Stimulated activated CD8-positive, alpha-beta memory T cell treated with anti-CD3 and anti-CD28 coated beads, Interleukin-15, amount 100 ng/mL, for 1 hour (primary cell): ENCODE results near the gene KCNA5.

Experiments
- DNase-seq: peaks from one replicate; pipeline ENCODE4 v3.0.0-alpha.2; 2020; ENCODE audit warnings: low read depth

Gene KCNA5

GRCh38 chr12:5064913-5065490 is 21.3 kb downstream of the KCNA5 start:
- DNase-seq = no peak

- no peak for DNase-seq
Observed at GRCh38 chr12:5066251-5066650, 22.6 kb downstream of the KCNA5 start.

- DNase-seq = no peak
Observed at GRCh38 chr12:5068126-5068525, 24.4 kb downstream of the KCNA5 start.

GRCh38 chr12:5068619-5069018 is 24.9 kb downstream of the KCNA5 start:
- no peak for DNase-seq

- DNase-seq = no peak
Observed at GRCh38 chr12:5070090-5070489, 26.4 kb downstream of the KCNA5 start.

- DNase-seq = no peak
Observed at GRCh38 chr12:5071496-5071895, 27.8 kb downstream of the KCNA5 start.

- no peak for DNase-seq
Observed at GRCh38 chr12:5072311-5072710, 28.6 kb downstream of the KCNA5 start.

- DNase-seq = no peak
Observed at GRCh38 chr12:5073054-5073453, 29.4 kb downstream of the KCNA5 start.

GRCh38 chr12:5073853-5074252 is 30.2 kb downstream of the KCNA5 start:
- DNase-seq = no peak

GRCh38 chr12:5076761-5077160 is 33.1 kb downstream of the KCNA5 start:
- no peak for DNase-seq

- no peak for DNase-seq
Observed at GRCh38 chr12:5078423-5078822, 34.7 kb downstream of the KCNA5 start.

GRCh38 chr12:5081016-5081415 is 37.3 kb downstream of the KCNA5 start:
- no peak for DNase-seq

GRCh38 chr12:5083955-5084849 is 40.5 kb downstream of the KCNA5 start:
- DNase-seq = no peak

GRCh38 chr12:5085896-5086295 is 42.2 kb downstream of the KCNA5 start:
- DNase-seq = no peak

GRCh38 chr12:5087831-5088554 is 44.3 kb downstream of the KCNA5 start:
- DNase-seq = no peak

- no peak for DNase-seq
Observed at GRCh38 chr12:5088586-5089264, 45.0 kb downstream of the KCNA5 start.

- DNase-seq = no peak
Observed at GRCh38 chr12:5094551-5094950, 50.9 kb downstream of the KCNA5 start.

GRCh38 chr12:5094986-5095385 is 51.3 kb downstream of the KCNA5 start:
- DNase-seq = no peak
